ENCODE data around the gene TRIL. TPM values are rescaled to one million over a fixed set of nuclear protein-coding genes. Genes with fewer than 3 reads are reported as not detected.

Gene TRIL
- total RNA-seq, 1 experiment from 2014 or later, result 3.0 TPM

DNA sequence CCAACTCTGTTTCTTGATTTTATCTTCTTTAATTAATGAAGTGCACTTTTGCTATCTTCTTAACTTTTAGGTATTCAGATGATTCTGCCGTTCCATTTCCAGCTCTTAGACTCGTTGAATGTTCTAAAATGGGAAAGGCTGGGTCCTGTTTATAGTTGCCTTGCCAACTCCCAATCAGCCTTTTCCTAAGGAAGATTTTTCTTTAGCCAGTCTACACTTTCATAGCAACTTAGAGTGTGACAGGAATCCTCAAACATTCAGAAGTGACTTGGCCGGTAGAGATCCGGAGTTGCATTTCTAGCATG lies 23.0 kb upstream of the TRIL start:
- Mint-ChIP-seq H3K9me3 (no peaks in the 10 kb centered on the region), H3K4me1 (peaks cover 51% of the 10 kb centered on the region), H3K27me3 (ENCODE audit: low read depth) (no peaks in the 10 kb centered on the region), H3K27ac (no peak overlapping the region), H3K36me3 (no peaks in the 10 kb centered on the region), H3K4me3 (no peak overlapping the region)
- CTCF ChIA-PET, result interaction anchor here (0.9 to 4.5 kb wide), 8 partner anchors 9 to 125 kb away, joined by 3 to 42 read pairs (median 5); partner anchors contain the start of gene TRIL
- DNase-seq (ENCODE audit: low spot score), result no peak
- TF ChIP-seq ZNF512 (CRISPR knock-in tag; IDR thresholded peaks at IDR 0.05; ENCODE audit: borderline replicate concordance) (no peak), STAT6 (CRISPR knock-in tag; conservative IDR thresholded peaks at IDR 0.05; ENCODE audit: low read depth) (no peak), TEAD1 (CRISPR knock-in tag; IDR thresholded peaks at IDR 0.05) (no peak), ZNF425 (CRISPR knock-in tag; conservative IDR thresholded peaks at IDR 0.05) (no peak), ZNF281 (CRISPR knock-in tag; IDR thresholded peaks at IDR 0.05) (no peak), RORB (CRISPR knock-in tag; IDR thresholded peaks at IDR 0.05) (no peak)
- TF ChIP-seq, protein P1, sequence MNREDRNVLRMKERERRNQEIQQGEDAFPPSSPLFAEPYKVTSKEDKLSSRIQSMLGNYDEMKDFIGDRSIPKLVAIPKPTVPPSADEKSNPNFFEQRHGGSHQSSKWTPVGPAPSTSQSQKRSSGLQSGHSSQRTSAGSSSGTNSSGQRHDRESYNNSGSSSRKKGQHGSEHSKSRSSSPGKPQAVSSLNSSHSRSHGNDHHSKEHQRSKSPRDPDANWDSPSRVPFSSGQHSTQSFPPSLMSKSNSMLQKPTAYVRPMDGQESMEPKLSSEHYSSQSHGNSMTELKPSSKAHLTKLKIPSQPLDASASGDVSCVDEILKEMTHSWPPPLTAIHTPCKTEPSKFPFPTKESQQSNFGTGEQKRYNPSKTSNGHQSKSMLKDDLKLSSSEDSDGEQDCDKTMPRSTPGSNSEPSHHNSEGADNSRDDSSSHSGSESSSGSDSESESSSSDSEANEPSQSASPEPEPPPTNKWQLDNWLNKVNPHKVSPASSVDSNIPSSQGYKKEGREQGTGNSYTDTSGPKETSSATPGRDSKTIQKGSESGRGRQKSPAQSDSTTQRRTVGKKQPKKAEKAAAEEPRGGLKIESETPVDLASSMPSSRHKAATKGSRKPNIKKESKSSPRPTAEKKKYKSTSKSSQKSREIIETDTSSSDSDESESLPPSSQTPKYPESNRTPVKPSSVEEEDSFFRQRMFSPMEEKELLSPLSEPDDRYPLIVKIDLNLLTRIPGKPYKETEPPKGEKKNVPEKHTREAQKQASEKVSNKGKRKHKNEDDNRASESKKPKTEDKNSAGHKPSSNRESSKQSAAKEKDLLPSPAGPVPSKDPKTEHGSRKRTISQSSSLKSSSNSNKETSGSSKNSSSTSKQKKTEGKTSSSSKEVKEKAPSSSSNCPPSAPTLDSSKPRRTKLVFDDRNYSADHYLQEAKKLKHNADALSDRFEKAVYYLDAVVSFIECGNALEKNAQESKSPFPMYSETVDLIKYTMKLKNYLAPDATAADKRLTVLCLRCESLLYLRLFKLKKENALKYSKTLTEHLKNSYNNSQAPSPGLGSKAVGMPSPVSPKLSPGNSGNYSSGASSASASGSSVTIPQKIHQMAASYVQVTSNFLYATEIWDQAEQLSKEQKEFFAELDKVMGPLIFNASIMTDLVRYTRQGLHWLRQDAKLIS (CRISPR knock-in tag; IDR thresholded peaks at IDR 0.05; ENCODE audit: borderline replicate concordance), result no peak
- ATAC-seq, result no peak
- POLR2A ChIA-PET, result interaction anchor here (0.6 kb wide), 1 partner anchor 331 kb away, joined by 3 read pairs; no protein-coding TSS in a partner anchor

DNA sequence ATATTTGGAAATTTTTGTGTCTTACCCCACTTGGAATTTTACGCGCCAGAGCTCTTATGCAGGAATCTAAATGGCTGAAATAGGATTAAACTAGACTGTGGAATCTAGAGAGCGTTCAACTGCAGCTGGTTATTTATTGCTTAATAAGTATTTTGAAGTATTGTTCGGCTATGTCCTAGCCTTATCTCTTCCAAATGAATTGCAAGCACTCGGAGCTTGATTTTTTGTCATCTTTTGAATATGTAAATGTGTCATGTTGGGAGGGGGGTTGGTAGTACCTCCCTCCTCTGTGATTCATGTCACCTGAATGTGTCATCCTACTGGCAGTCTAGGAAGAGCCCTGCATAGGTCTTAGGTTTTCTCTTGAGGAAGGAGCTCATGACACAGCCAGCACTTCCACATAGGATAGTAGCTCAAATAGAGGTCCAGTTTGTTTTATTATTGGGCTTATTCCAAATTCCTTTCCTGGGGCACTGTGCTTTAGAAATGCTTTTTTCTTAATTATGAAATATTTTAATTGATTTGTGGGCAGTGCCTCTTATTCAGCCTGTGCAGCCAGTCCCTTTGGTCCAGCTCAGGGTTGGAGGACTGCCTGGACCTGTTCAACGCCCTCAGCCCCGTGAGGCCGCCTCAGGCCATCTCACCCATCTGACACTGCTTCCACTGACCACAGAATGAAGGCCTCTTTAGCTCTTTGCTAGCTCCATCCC lies 22.5 kb upstream of the TRIL start:
- no peak overlapping the region for H3K27ac Mint-ChIP-seq
- H3K9me3 Mint-ChIP-seq, result no peaks in the 10 kb centered on the region
- ATAC-seq (no peak), DNase-seq (ENCODE audit: low spot score) (no peak)
- H3K4me1 Mint-ChIP-seq, result peaks cover 46% of the 10 kb centered on the region
- H3K36me3 Mint-ChIP-seq, result no peaks in the 10 kb centered on the region
- POLR2A ChIA-PET, result interaction anchor here (0.6 kb wide), 1 partner anchor 331 kb away, joined by 3 read pairs; no protein-coding TSS in a partner anchor
- H3K4me3 Mint-ChIP-seq, result no peak overlapping the region
- H3K27me3 Mint-ChIP-seq (ENCODE audit: low read depth), result no peaks in the 10 kb centered on the region
- CTCF ChIA-PET, result interaction anchor here (0.9 to 4.5 kb wide), 10 partner anchors 10 to 126 kb away, joined by 3 to 42 read pairs (median 4); partner anchors contain the start of gene TRIL
- TF ChIP-seq ZMAT4 (CRISPR knock-in tag; IDR thresholded peaks at IDR 0.05), result no peak
- no peak for TF ChIP-seq CTCF (IDR thresholded peaks at IDR 0.05)
- TF ChIP-seq MYBL2 (CRISPR knock-in tag; IDR thresholded peaks at IDR 0.05), result no peak
- no peak for TF ChIP-seq ATF1 (CRISPR knock-in tag; IDR thresholded peaks at IDR 0.05)
- no peak for TF ChIP-seq NFATC4 (CRISPR knock-in tag; IDR thresholded peaks at IDR 0.05)
- TF ChIP-seq STAT6 (CRISPR knock-in tag; conservative IDR thresholded peaks at IDR 0.05; ENCODE audit: low read depth), result no peak
- TF ChIP-seq JAZF1 (CRISPR knock-in tag; IDR thresholded peaks at IDR 0.05), result no peak
- no peak for TF ChIP-seq GABPB1 (CRISPR knock-in tag; IDR thresholded peaks at IDR 0.05)
